HG02938 (cell line): ENCODE results near the gene TRIM75.
"Not testable (repeated sequence)": the region's sequence is repeated elsewhere in the genome, so short reads cannot be mapped to it uniquely, and the experiment has no call there.

Experiments
- ATAC-seq: cut with Tn5 transposase; IDR thresholded peaks from one replicate; pipeline ENCODE4 v1.9.1; 2021; ENCODE audit warnings: mild to moderate bottlenecking, moderate library complexity; ENCODE audit not compliant: unreplicated experiment

Gene TRIM75

DNA sequence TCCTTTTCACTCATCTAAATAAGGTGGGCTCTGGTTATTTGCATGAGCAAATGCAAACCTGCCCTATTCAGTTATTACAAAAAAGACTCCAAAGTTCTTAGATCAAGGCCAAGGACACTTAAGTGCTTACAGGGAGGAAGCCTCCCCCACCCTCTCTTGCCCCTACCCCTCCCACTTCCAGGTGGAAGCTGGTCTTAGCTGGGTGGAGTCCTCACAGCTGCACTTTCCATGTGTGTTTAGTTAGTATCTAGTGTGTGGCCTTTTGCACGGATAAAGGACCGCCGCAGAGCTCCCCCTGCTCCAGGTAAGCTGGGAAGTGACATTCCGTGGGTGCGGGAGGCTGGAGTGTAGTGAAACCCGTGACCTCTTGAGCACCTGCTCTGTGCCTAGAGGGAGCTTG lies at the start of gene TRIM75:
TSS of gene TRIM75 (plus strand) at position 222 of the 400 bp plus-strand sequence. CDS start 5,282 bp downstream, outside the sequence.
- ATAC-seq, result no peak

DNA sequence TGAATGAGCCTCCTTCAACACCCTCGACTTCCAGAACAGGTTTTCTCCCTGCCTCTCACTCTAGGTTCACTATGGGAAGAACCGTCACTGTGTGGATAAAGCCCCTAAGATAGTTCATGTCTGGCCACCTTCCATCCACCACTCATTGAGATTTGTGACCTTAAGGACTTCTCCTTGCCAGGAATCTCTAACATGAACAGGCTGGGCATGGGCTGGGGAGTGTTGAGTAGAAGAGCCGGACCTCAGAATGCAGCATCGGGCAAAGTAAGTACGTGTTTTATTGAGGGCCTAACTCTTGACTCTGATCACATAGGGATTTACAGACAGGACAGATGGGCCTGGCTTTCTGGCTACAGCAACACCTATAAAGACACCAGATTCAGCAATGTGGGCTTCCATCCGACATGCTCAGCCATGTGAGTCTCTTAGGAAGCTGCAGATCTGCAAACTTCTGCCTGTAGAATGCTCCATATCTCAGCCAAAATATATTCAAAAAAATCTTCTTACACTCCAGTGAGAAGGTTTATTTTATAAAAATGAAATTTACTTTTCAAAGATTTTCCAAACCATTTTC lies 48.2 kb upstream of the TRIM75 start:
- ATAC-seq, result no peak

DNA sequence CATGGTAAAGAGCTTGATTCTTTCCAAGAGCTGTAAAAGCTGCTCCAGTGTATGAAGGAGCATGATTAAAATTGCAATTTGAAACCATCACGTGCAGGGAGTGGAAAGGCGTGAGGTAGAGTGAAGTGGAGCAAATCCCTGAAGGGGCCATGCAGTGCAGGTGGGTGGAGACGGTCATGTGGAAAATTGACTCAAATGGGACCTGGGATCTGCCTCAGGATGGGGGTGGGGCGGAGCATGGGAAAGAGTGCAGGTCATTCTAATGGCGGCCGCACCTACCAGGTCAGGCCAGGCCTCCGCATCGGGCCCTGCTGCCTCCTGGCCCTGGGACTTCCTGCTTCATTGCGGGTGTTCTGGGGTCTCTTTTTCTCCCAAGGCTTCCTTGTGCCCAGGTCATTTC lies 47.2 kb upstream of the TRIM75 start:
- no peak for ATAC-seq

DNA sequence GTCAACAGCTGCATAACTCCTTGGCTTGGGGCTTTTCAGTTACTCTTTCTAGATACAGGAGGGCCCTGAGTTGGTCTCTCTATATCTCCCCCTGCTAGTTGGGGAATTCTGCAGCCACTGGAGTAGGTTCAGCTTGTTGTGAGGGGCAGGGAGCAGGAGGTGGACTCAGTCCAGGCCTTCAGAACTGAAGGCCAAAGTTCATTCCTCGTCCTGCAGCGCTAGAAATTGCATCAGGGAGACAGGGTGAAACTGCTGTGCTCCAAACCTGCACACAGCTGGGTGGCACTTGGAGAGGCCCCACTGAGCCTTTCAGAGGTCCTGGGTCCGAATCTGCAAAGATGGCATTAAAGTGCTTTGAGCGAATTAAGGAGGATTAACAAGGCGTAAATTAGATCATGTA lies 46.8 kb upstream of the TRIM75 start:
- no peak for ATAC-seq

DNA sequence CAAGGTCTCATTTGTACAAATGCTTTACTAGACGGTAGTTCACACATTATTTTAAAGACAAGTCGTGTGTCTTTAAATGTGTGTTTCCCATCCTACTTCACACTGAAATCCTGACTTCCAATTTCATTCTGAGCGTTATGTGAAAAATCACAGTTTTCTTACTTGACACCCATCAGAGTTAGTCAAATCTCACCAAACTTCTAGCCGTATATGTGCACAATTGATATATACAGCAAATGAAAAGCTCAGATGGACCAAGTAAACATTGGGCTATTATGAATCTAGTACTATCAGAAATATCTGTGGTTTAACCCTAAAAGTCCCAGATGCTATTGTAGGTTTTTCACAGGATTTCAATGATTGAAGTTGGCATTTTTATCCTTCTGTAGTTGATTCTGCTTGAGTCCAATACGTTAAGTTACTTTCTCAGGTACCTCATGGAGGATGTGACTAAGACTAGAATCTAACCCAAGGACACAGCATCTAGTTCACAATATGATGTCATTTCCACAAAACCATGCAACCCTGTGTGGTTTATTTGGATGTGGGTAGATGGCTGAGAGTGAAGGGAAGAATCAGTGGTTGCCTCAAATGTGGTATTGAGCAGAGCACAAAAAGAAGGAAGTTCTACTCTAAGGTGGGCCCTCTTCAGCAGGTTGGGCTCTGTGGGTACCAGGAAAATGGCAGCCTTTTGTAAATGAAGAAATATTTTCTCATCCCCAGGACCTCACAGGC lies 44.0 kb upstream of the TRIM75 start:
- peak; percentile 88 for ATAC-seq

DNA sequence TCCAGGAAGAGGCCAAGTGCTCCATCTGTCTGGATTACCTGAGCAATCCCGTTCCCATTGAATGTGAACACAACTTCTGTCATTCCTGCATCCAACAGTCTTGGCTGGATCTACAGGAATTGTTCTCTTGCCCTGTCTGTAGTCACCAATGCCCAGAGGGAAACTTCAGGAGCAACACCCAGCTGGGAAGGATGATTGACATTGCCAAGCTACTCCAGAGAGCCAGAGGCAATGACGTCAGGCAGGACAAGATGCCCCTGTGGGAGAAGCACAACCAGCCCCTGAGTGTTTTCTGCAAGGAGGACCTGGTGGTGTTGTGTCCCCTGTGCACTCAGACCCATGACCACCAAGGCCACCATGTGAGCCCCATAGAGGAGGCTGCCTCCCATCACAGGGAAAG lies 43.2 kb upstream of the TRIM75 start:
- ATAC-seq, result no peak

DNA sequence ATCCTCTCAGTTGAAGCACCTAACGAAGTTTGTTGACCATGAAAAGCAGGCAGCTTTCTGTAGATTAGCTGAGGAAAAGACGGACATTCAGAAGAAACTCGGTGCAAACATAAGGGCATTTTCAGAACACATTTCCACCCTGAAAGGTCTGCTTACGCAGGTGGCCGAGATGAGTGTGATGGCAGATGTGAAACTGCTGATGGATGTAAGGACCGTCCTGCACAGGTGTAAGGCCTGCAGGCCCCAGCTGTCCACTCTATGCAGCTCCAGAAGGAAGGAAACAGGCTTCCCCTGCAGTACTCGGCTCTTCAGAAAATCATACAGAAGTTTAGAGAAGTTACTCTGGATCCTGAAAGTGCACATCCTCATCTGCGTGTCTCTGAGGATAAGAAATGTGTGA lies 42.7 kb upstream of the TRIM75 start:
- ATAC-seq, result no peak

DNA sequence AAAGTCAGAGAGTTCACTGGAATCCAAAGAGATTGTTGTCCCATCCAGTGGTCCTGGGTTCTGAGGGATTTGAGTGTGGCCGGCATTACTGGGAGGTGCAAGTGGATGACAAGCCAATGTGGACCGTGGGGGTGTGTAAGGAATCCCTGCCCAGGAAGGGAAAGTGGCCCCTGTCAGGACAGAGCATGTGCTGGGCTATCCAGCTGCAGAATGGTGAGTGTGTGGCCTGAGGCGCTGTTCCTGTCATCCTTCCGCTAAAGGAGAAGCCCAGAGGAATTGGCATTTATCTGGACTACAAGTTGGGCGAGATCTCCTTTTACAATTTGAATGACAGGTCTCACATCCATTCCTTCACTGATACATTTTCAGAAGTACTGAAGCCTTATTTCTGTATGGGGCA lies 42.3 kb upstream of the TRIM75 start:
- no peak for ATAC-seq

DNA sequence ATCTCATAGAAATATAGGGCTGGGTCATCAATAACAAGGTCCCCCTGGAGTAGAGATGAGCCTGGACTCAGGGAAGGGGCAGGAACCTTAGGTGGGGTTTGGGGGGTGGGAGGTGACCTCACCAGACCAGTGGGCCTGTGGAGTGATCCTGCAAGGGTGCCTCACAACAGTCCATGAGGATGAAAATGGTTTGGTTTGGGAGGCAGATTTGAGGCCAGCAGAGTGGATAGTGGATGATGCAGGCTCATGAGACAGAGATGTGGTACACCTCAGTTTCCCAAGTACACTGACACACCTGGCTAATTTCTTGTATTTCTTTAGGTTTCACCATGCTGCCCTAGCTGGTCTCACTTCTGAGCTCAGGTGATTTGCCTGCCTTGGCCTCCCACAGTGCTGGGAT lies 40.0 kb upstream of the TRIM75 start:
- no peak for ATAC-seq

DNA sequence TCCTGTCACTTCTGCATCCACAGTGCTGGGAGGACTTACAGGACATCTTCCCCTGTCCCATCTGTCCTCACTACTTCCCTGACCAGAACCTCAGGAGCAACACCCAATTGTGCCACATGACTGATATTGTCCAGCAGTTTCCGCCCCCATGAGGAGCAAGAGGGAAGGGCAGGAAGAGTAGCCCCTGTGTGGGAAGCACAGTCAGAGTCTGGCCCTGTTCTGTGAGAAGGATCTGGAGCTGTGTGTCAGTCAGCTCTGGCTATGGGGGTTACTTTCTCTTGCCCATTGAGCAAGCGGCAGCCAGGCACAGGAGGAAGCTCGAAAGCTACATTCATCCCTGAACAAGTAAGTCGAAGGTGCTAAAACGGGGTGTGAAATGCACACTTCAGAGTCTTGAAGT lies 36.7 kb upstream of the TRIM75 start:
- ATAC-seq, result no peak

DNA sequence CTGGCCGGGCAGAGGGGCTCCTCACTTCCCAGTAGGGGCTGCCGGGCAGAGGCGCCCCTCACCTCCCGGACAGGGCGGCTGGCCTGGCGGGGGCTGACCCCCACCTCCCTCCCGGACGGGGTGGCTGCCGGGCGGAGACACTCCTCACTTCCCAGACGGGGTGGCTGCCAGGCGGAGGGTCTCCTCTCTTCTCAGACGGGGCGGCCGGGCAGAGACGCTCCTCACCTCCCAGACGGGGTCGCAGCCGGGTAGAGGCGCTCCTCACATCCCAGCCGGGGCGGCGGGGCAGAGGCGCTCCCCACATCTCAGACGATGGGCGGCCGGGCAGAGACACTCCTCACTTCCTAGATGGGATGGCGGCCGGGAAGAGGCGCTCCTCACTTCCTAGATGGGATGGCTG lies 33.7 kb upstream of the TRIM75 start:
- ATAC-seq, result not testable (repeated sequence)

DNA sequence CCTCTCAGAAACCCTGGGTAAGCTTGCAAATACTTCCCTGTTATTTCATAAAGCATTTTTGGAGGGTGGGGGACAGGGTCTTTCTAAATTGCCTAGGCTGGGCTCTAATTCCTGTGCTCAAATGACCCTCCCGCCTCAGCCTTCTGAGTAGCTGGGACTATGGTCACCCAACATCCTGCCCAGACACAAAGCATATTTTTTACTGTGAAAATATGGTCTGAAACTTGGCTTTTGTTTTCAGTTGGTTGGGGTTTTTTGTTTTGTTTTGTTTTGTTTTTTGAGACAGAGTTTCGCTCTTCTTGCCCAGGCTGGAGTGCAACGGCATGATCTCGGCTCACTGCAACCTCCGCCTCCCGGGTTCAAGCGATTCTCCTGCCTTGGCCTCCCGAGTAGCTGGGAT lies 27.9 kb upstream of the TRIM75 start:
- ATAC-seq, result not testable (repeated sequence)

DNA sequence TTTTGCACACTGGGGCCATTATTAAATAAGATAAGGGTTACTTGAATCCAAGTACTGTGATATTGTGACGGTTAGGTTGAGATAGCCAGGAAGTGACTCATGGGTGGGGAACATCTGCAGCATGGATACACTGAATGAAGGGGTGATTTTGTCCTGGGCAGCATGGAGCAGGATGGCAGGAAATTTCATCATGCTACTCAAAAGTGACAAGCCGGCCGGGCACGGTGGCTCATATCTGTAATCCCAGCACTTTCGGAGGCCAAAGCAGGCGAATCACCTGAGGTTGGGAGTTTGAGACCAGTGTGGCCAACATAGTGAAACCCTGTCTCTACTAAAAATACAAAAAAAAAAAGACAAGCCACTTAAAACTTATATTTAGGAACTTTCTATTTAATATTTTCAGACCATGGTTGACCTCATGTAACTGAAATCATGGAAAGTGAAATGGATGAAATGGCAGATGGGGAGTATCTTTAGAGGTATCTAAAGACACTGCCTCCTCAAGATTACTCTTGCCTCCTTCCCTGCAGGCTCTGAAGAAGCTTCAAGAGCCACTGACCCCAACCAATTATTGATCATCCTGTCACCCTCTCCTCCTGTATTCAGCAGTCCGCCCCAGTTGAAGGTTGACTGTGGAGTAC lies 25.8 kb upstream of the TRIM75 start:
- ATAC-seq, result no peak

DNA sequence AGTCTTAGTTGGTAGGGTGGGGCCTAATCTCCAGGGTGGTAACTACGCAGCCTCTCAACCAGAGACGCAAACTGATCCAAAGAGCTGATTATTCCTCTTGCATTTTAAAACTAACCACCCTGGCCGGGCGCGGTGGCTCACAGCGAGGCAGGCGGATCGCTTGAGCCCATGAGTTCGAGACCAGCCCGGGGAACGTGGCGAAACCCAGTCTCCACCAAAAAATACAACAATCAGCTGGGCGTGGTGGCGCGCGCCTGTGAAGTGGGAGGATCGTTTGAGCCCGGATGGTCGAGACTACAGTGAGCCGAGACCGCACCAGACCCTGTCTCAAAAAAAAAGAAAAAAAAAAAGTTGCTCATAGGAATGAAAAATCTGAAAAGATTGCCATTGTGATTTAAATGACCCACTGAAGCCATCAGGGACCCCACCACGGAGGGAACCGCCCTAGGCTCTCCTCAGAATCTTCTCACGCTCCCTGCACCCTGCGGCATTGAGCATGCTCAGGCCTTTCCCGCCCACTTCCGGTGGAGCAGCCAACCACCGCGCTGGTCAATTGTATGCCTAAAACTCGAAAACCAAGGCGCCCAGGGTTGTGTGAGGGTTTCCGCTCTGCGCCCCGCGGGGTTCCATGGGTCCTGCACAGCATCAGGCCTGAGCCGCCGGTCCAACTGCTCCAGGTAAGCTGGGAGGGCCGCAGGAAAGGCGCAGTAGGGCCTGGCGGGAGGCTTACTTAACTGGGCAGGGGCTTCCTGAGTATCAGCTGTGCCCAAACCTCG lies 22.0 kb upstream of the TRIM75 start, which contains the start of gene TRIM60:
TSS of gene TRIM60 (plus strand) at position 564 of the 776 bp plus-strand sequence. CDS start 8,074 bp downstream, outside the sequence.
- ATAC-seq, result no peak

DNA sequence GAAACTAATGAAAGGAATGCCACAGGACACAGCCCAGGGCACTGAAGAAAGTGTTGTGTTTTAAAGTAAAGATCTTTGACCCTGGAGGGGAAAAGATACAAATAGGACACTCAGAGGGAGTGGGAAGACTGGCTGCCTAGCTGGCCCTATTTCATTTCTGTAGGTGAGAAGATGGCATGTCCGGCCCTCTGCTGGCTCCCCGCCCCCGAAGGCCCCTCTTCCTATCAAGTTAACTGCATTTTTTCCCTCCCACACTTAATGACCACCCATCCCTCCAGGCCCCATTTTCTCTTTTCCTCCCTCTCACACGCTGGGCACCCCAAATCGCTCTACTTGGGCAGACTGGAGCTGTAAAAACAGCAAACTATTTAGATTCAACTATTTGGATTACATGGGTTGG lies 5.5 kb upstream of the TRIM75 start:
- no peak for ATAC-seq

DNA sequence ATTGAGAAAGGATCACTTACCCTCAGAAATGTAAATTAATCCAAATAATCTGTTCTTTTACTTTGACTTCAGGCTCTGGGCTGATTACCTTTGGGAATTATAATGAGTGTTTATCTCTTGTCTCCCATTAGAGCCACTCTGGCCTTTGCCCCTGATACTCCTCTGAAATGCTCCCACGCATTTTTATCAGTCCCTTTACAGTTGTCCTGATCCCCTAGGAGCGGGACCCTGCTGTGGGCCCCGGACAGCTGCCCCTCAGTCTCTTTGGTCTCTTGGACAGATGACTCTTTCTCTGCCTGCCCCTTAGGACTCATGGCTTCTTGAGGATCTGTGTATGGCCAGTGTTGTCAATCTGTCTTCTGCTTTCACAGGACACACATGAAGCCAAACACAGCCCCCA lies 1.0 kb upstream of the TRIM75 start:
- no peak for ATAC-seq

DNA sequence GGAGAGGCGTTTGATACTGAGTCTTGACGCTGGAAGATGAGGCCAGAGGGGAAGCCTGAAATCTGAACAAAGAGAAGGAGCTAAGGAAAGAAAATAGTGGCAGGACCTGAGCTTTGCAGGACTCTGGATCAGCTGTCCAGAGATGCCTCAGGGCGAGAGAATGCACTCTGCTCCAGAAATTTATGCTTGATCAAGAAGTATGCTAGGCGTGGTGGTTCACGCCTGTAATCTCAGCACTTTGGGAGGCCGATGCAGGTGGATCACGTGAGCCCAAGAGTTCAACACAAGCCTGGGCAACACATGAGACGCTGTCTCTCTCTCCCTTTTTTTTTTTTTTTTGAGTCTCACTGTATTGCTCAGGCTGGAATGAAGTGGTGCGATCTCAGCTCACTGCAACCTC lies 1.9 kb downstream of the TRIM75 start:
- ATAC-seq, result no peak

DNA sequence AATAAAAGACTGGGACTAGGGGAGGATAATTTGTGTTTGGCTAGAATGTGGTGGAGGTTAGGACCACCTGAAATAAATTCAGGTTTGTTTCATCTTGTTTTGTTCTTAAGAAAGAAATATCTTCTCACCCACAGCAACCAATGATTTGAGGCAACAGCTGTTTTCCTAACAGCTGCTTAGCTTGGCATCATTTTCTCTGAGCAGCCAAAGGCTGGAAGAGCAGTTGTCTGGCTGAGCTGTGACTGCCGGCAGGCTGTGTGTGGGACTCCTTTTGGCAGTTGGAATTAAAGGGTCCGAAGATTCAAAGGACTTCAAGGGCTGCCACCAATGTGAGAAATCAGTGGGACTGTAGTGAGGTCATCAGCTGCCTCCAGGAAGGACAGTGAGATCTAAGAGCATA lies 5.0 kb downstream of the TRIM75 start:
- no peak for ATAC-seq

DNA sequence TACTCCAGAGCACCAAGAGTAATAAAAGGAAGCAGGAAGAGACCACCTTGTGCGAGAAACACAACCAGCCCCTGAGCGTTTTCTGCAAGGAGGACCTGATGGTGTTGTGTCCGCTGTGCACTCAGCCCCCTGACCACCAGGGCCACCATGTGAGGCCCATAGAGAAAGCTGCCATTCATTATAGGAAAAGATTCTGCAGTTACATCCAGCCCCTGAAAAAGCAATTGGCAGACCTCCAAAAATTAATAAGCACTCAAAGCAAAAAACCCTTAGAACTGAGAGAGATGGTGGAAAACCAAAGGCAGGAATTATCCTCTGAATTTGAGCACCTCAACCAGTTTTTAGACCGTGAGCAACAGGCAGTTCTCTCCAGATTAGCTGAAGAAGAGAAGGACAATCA lies 5.7 kb downstream of the TRIM75 start:
- ATAC-seq, result no peak

DNA sequence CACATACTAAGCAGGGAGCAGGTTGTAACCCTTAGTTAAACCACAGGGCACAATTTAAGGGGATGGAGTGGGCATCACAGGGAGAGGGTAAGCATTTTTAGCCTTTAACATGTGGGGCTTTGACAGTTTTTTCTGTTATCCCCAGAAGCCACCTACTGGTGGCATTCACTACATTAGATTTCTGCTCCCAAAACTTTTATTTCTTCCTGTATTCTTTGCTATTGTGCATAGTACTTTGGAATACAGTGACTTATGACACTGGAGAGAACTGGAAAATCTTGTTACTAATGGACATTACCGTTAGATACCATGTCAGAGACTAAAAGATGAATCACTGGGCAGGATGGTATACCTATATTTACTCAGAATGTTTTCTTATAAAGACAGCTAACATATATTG lies 7.3 kb downstream of the TRIM75 start:
- ATAC-seq, result no peak

DNA sequence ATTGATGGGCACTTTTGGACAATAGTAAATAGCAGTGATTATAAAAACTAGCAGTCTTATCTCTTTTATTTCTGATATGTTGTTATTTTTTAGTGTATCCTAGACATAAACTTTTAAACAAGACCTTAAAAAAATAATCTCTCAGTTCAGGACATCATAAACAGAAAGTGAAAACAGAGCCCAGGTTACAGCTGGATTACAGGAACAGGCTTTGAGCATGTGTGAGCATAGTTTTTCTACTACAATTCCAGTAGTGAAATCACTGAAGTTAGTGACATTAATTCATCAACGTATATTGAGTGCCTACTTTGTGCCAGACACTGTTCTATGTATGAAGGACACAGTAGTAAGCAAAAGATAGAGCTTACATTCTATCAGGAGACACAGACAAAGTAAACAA lies 16.9 kb downstream of the TRIM75 start:
- no peak for ATAC-seq
